Lower leg skin (tissue), 4 donors: ENCODE measurements around the gene AK5. TPM values are rescaled to one million over a fixed set of nuclear protein-coding genes. Genes with fewer than 3 reads are reported as not detected.

Source experiments
- DNase-seq, 2 donors: peaks; one replicate each; pipeline ENCODE4 v3.0.0-alpha.2; 2019; ENCODE audit warnings: low spot score in 2 of 2
- H3K4me3 ChIP-seq: fragments of 200-600 bp; sonication (generic); 2 replicates; pipeline ENCODE4 v1.5.1; 2017; ENCODE audit warnings: mild to moderate bottlenecking, low read depth; ENCODE audit not compliant: poor library complexity, severe bottlenecking
- CTCF ChIP-seq, 3 donors: fragments of 450-650 bp; IDR thresholded peaks; one replicate each; pipeline ENCODE4 v1.5.1; 2016; ENCODE audit warnings: antibody characterized with exemption in 3 of 3, mild to moderate bottlenecking in 3 of 3, moderate library complexity in 2 of 3
- POLR2A ChIP-seq, 2 donors: fragments of 450-650 bp; IDR thresholded peaks; one replicate each; pipeline ENCODE4 v1.6.1; 2016 to 2017; ENCODE audit warnings: antibody characterized with exemption in 2 of 2, mild to moderate bottlenecking in 1 of 2, moderate library complexity in 1 of 2
- WGBS, 2 donors: methylation state at CpG; one replicate each; pipeline ENCODE4 v1.1.5; 2018; 5-methylcytosine and 5-hydroxymethylcytosine counted together
- intact Hi-C: fragments of 100-400 bp; cut with DNase I; formaldehyde crosslinking; loops from one replicate; pipeline ENCODE4 v1.15.0; 2023; ENCODE audit warnings: low total_unique reads
- total RNA-seq, 4 donors: library from RNA; depleted of rRNA; stranded (reverse); fragments of >200 nt; gene quantifications; one replicate each; pipeline ENCODE4 v1.1.0, GENCODE V29; 2016

Gene AK5
- total RNA-seq, 4 donors from 2014 or later = 0.08 to 2.6 (median 1.7) TPM

GRCh38 chr1:77239311-77239710 lies 42.5 kb upstream of the AK5 start:
- WGBS, 2 donors = 62 to 83% methylated on average over 3 of the region's 3 CpGs
- intact Hi-C loops = no loop called here
- no peak for DNase-seq
- H3K4me3 ChIP-seq = no peak overlapping the region
- no peak for TF ChIP-seq CTCF (IDR thresholded peaks at IDR 0.05)
- no peak for TF ChIP-seq POLR2A (IDR thresholded peaks at IDR 0.05)

DNA sequence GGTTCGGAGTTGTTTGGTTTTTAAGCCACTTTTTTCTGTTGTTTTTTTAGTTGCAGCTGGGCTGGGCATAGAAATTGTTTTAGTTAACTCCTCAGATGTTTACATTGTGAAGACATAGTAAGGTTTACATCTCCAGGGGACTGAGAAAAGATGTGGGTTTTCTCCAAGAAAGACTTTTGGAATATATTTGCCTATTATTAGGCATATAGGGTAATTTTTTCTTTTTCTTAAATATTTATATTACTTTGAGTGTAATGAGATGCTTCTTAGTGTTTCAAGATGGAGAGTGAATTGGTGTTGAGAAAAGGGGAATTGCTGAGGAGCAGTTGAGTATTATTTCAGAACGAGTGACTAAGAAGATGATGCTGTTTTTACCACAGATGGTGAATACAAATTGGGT lies 36.0 kb upstream of the AK5 start:
- 84 to 87% methylated on average over 2 of the region's 2 CpGs for WGBS, 2 donors
- no peak for DNase-seq
- H3K4me3 ChIP-seq = no peak overlapping the region
- intact Hi-C loops = no loop called here
- TF ChIP-seq POLR2A (IDR thresholded peaks at IDR 0.05) = no peak
- no peak for TF ChIP-seq CTCF (IDR thresholded peaks at IDR 0.05)

DNA sequence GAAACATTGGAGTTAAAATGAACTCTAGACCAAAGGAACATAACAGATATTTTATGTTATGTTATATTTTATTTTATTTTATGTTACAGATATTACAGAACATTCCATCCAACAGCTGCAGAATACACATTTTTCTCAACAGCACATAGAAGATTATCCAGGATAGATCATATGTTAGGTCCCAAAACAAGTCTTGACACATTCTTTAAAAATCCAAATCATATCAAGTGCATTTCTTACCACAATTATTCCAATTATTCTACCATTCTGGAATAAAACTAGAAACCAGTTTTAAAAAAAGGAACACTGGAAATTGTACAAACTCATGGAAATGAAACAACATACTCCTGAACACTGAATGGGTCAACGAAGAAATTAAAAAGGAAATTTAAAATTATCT lies 31.7 kb upstream of the AK5 start:
- WGBS, 2 donors = 79 to 94% methylated on average over 1 of the region's 1 CpG
- intact Hi-C loops = no loop called here
- no peak for TF ChIP-seq CTCF (IDR thresholded peaks at IDR 0.05)
- no peak for TF ChIP-seq POLR2A (IDR thresholded peaks at IDR 0.05)
- H3K4me3 ChIP-seq = no peak overlapping the region
- DNase-seq = no peak

- DNase-seq = no peak
- no peak overlapping the region for H3K4me3 ChIP-seq
- TF ChIP-seq CTCF (IDR thresholded peaks at IDR 0.05) (no peak), POLR2A (IDR thresholded peaks at IDR 0.05) (no peak)
- WGBS, 2 donors = 81 to 83% methylated on average over 1 of the region's 1 CpG
- intact Hi-C loops = no loop called here
These were observed 28.6 kb upstream of the AK5 start for GRCh38 chr1:77253211-77253610.

- intact Hi-C loops = no loop called here
- TF ChIP-seq CTCF (IDR thresholded peaks at IDR 0.05) = no peak
- no peak for TF ChIP-seq POLR2A (IDR thresholded peaks at IDR 0.05)
- no peak for DNase-seq
- 83 to 87% methylated on average over 1 of the region's 1 CpG for WGBS, 2 donors
- no peak overlapping the region for H3K4me3 ChIP-seq
These were observed 18.1 kb upstream of the AK5 start for GRCh38 chr1:77263708-77264107.

DNA sequence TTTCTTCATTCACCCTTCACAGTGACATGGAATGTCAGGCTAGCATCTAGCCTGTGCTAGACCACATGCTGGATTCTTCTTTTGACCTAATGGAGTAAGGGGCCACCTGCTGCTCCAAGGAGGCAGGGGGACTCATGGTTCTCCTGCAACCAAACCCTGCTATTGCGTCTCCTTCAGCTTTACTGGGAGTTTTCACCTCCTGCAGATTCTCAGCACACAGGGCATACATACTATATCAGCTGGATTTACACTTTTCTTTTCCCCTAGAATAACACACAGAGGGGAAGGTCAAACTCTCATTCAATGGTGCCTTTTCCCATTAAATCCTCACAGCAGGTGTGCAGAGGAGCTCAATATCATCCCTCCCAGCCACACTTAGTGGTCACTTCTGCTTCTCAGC lies 16.6 kb upstream of the AK5 start:
- H3K4me3 ChIP-seq = no peak overlapping the region
- DNase-seq = no peak
- TF ChIP-seq CTCF (IDR thresholded peaks at IDR 0.05) = no peak
- WGBS, 2 donors = 63% methylated on average over 1 of the region's 1 CpG
- intact Hi-C loops = no loop called here
